ENCODE results near the gene SESN3. TPM values are rescaled to one million over a fixed set of nuclear protein-coding genes. Genes with fewer than 3 reads are reported as not detected.

Gene SESN3
- total and polyA plus RNA-seq, 2 experiments from 2014 or later: 3.9 to 27.7 TPM

- Histone ChIP-seq H3K4me3 (no peak overlapping the region), H3K4me1 (ENCODE audit: low read depth) (no peaks in the 10 kb centered on the region), H3K27ac (no peak overlapping the region), H3K36me3 (no peaks in the 10 kb centered on the region), H3K9me3 (ENCODE audit: low read depth) (no peaks in the 10 kb centered on the region), H3K27me3 (peaks cover 17% of the 10 kb centered on the region)
- no peak for TF ChIP-seq CTCF (IDR thresholded peaks at IDR 0.05; ENCODE audit: low read depth, low read length)
- no peak for DNase-seq (ENCODE audit: low read depth in 1 of 2, low spot score in 1 of 2)
Measured at GRCh38 chr11:95135880-95136279, 95.1 kb downstream of the SESN3 start.

GRCh38 chr11:95135155-95135554 is 95.8 kb downstream of the SESN3 start:
- Histone ChIP-seq H3K9me3 (ENCODE audit: low read depth) (no peaks in the 10 kb centered on the region), H3K4me3 (no peak overlapping the region), H3K4me1 (ENCODE audit: low read depth) (no peaks in the 10 kb centered on the region), H3K36me3 (no peaks in the 10 kb centered on the region), H3K27ac (no peak overlapping the region), H3K27me3 (peaks cover 11% of the 10 kb centered on the region)
- DNase-seq (ENCODE audit: low read depth in 1 of 2, low spot score in 1 of 2): peak in 1 of 2 donors; percentile 64
- no peak for TF ChIP-seq CTCF (IDR thresholded peaks at IDR 0.05; ENCODE audit: low read depth, low read length)

GRCh38 chr11:95134491-95134890 is 96.5 kb downstream of the SESN3 start:
- DNase-seq (ENCODE audit: low read depth in 1 of 2, low spot score in 1 of 2): peak in 1 of 2 donors; percentile 41
- Histone ChIP-seq H3K27ac (no peak overlapping the region), H3K4me1 (ENCODE audit: low read depth) (no peaks in the 10 kb centered on the region), H3K36me3 (no peaks in the 10 kb centered on the region), H3K9me3 (ENCODE audit: low read depth) (no peaks in the 10 kb centered on the region), H3K27me3 (peaks cover 5% of the 10 kb centered on the region), H3K4me3 (no peak overlapping the region)
- no peak for TF ChIP-seq CTCF (IDR thresholded peaks at IDR 0.05; ENCODE audit: low read depth, low read length)

GRCh38 chr11:95132956-95133355 is 98.0 kb downstream of the SESN3 start:
- TF ChIP-seq CTCF (IDR thresholded peaks at IDR 0.05; ENCODE audit: low read depth, low read length): no peak
- Histone ChIP-seq H3K4me1 (ENCODE audit: low read depth) (no peaks in the 10 kb centered on the region), H3K36me3 (no peaks in the 10 kb centered on the region), H3K27ac (no peak overlapping the region), H3K27me3 (no peaks in the 10 kb centered on the region), H3K9me3 (ENCODE audit: low read depth) (no peaks in the 10 kb centered on the region), H3K4me3 (no peak overlapping the region)
- DNase-seq (ENCODE audit: low read depth in 1 of 2, low spot score in 1 of 2): peak in 1 of 2 donors; percentile 27

GRCh38 chr11:95128602-95129001 is 102.4 kb downstream of the SESN3 start:
- Histone ChIP-seq H3K4me3 (no peak overlapping the region), H3K27me3 (no peaks in the 10 kb centered on the region), H3K4me1 (ENCODE audit: low read depth) (no peaks in the 10 kb centered on the region), H3K9me3 (ENCODE audit: low read depth) (no peaks in the 10 kb centered on the region), H3K36me3 (no peaks in the 10 kb centered on the region), H3K27ac (no peak overlapping the region)
- no peak for DNase-seq (ENCODE audit: low read depth in 1 of 2, low spot score in 1 of 2)
- TF ChIP-seq CTCF (IDR thresholded peaks at IDR 0.05; ENCODE audit: low read depth, low read length): no peak

GRCh38 chr11:95123556-95123955 is 107.4 kb downstream of the SESN3 start:
- TF ChIP-seq CTCF (IDR thresholded peaks at IDR 0.05; ENCODE audit: low read depth, low read length): no peak
- H3K27ac ChIP-seq: no peak overlapping the region
- H3K9me3 ChIP-seq (ENCODE audit: low read depth): no peaks in the 10 kb centered on the region
- no peaks in the 10 kb centered on the region for H3K27me3 ChIP-seq
- DNase-seq (ENCODE audit: low read depth in 1 of 2, low spot score in 1 of 2): no peak
- no peak overlapping the region for H3K4me3 ChIP-seq
- no peaks in the 10 kb centered on the region for H3K36me3 ChIP-seq
- peaks cover 8% of the 10 kb centered on the region for H3K4me1 ChIP-seq (ENCODE audit: low read depth)

All from cardiac muscle cell (in vitro differentiated cells and primary cell).